ENCODE measurements around the gene POSTN. TPM values are rescaled to one million over a fixed set of nuclear protein-coding genes. Genes with fewer than 3 reads are reported as not detected.

The POSTN gene, protein sequence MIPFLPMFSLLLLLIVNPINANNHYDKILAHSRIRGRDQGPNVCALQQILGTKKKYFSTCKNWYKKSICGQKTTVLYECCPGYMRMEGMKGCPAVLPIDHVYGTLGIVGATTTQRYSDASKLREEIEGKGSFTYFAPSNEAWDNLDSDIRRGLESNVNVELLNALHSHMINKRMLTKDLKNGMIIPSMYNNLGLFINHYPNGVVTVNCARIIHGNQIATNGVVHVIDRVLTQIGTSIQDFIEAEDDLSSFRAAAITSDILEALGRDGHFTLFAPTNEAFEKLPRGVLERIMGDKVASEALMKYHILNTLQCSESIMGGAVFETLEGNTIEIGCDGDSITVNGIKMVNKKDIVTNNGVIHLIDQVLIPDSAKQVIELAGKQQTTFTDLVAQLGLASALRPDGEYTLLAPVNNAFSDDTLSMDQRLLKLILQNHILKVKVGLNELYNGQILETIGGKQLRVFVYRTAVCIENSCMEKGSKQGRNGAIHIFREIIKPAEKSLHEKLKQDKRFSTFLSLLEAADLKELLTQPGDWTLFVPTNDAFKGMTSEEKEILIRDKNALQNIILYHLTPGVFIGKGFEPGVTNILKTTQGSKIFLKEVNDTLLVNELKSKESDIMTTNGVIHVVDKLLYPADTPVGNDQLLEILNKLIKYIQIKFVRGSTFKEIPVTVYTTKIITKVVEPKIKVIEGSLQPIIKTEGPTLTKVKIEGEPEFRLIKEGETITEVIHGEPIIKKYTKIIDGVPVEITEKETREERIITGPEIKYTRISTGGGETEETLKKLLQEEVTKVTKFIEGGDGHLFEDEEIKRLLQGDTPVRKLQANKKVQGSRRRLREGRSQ
- 1.3 TPM for total RNA-seq

DNA sequence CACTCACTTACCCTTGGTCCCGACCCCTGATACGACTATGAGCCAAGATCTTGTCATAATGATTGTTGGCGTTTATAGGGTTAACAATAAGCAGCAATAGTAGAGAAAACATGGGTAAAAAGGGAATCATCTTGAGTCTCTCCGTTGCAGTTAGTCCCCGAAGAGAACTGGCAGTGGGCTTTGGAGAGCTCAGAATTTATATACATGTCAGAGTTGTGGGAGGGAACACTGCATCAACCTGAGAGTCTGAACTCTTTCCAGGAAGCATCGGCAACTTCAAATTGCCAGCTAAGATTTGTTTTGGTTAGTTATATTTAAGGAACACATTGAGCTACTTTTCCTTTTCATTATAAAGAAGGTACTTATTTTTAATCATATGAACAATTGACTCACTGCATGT, at the start of gene POSTN:
Gene POSTN, minus strand, starts transcription at position 172 of the 400 bp plus-strand sequence. Its CDS starts 42 bp downstream, at position 130.

